GM19099 (cell line): ENCODE data around the gene NUBP2.

Experiments used
- POLR2A ChIP-seq: IDR thresholded peaks from 3 replicates; pipeline ENCODE4 v1.6.1; 2011; ENCODE audit warnings: low read depth; ENCODE audit not compliant: insufficient read length; ENCODE audit errors: extremely low read depth

NUBP2 gene

GRCh38 chr16:1830213-1830612 is 47.5 kb downstream of the NUBP2 start:
- no peak for TF ChIP-seq POLR2A

GRCh38 chr16:1831186-1832075 is 48.7 kb downstream of the NUBP2 start:
- no peak for TF ChIP-seq POLR2A

- no peak for TF ChIP-seq POLR2A
Observed at GRCh38 chr16:1832838-1833454, 50.2 kb downstream of the NUBP2 start.

- TF ChIP-seq POLR2A, result no peak
Observed at GRCh38 chr16:1834096-1834495, 51.3 kb downstream of the NUBP2 start.
